Hematopoietic multipotent progenitor cell treated with erythropoietin and hydrocortisone succinate and interleukin-3 and kit ligand, for 8 days (in vitro differentiated cells): ENCODE data around the gene COL1A2.

Experiments
- DNase-seq: peaks from one replicate; pipeline ENCODE4 v3.0.0-alpha.2; 2015

Gene COL1A2

GRCh38 chr7:94412762-94413322 lies 18.1 kb downstream of the COL1A2 start:
- DNase-seq = no peak

DNA sequence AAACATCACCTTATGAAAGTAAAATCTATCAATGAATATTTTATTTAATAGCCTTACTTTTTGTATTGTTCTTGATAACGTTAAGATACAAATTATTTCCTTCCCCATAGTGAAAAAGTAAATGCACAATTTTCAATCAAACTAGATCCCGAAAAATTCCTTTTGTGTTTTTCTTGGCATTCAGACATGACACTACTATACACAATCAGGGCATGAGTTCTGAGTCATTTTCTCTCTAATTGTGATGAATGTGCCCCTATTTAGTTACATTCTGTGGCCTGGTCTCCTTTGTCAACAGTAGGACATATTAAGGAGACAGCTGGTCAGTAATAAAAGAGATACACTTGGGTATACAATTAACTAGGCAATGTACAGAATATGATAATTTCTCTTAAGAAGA lies 19.8 kb downstream of the COL1A2 start:
- DNase-seq = no peak

- DNase-seq = no peak
Measured at GRCh38 chr7:94414980-94415379, 20.3 kb downstream of the COL1A2 start.

- DNase-seq = no peak
Measured at GRCh38 chr7:94417306-94417705, 22.6 kb downstream of the COL1A2 start.

DNA sequence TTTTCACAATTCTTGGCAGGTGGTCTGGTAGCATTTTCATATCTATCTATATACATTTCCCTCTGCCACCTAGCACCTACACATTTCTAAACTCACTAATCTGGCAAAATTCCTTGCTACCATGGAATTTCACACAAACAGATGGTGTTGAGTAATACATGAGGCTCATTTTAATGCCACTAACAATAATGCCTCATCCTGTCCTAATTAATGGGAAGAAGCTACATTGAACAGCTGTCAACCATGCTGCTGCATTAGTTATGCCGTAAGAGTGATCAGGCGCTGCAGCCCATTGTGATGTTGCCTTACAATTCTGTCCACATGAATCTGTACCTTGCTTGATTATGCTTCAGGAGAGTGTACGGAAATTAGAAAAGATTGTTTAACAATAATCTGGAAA lies 23.2 kb downstream of the COL1A2 start:
- no peak for DNase-seq

- no peak for DNase-seq
Measured at GRCh38 chr7:94418851-94419250, 24.2 kb downstream of the COL1A2 start.

GRCh38 chr7:94420328-94420727 lies 25.6 kb downstream of the COL1A2 start:
- no peak for DNase-seq

GRCh38 chr7:94421681-94422080 lies 27.0 kb downstream of the COL1A2 start:
- no peak for DNase-seq

DNA sequence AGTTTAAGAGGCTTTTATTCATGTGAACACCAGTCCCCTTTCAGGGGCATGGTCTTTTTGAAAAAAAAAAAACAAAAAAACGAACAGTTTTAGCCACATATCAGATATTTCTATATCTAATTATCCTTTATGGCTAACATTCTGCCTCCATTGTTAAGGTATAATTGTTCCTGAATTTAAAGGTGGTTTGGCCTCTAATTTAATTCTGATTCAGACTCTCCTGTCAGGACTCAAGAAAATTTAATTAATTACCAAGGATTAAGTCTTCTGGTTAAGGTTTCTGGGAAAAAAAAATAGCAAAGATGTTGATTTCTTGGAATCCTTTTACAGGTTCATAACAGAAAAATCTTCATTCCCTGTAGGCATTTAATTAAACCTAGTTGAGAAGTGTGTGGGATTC lies 27.4 kb downstream of the COL1A2 start:
- no peak for DNase-seq

GRCh38 chr7:94422827-94423460 lies 28.2 kb downstream of the COL1A2 start:
- no peak for DNase-seq

- no peak for DNase-seq
Measured at GRCh38 chr7:94423863-94424735, 29.4 kb downstream of the COL1A2 start.

DNA sequence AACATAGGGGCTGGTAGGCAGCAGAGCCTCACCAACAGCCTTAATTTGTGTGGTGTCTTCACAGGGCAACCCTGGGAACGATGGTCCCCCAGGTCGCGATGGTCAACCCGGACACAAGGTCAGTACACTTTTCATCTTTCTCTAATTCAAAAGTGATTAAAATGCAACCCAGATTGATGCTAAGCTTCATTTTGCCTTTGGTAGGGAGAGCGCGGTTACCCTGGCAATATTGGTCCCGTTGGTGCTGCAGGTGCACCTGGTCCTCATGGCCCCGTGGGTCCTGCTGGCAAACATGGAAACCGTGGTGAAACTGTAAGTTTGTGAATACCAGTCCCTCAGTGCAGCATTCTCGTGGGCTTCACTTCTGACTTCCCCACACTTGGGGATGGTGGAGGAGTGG lies 30.9 kb downstream of the COL1A2 start:
- DNase-seq = no peak

DNA sequence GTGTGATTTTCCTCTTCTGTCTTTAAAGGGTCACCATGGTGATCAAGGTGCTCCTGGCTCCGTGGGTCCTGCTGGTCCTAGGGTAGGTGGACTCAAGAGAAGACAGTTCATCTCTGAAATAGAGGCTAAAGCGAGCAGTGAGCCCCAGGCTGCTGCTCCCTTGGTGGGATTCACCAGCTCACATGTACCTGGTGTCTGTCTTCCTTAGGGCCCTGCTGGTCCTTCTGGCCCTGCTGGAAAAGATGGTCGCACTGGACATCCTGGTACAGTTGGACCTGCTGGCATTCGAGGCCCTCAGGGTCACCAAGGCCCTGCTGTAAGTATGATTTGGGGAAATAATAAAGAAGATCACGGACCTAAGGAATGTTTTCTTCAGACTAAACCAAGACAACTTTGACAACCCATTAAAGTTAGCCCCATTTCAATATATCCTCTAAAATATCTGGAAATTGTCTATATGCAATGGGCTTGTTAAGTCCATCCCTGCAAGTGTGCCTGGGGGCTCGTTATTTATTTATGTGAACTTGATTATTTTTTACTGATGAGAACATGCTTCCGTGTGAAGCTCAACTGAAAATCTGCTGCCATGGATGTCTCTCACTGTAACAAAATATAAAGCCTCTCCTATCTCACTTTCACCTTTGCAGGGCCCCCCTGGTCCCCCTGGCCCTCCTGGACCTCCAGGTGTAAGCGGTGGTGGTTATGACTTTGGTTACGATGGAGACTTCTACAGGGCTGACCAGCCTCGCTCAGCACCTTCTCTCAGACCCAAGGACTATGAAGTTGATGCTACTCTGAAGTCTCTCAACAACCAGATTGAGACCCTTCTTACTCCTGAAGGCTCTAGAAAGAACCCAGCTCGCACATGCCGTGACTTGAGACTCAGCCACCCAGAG lies 32.5 kb downstream of the COL1A2 start:
- no peak for DNase-seq

GRCh38 chr7:94429153-94429552 lies 34.5 kb downstream of the COL1A2 start:
- DNase-seq = no peak

DNA sequence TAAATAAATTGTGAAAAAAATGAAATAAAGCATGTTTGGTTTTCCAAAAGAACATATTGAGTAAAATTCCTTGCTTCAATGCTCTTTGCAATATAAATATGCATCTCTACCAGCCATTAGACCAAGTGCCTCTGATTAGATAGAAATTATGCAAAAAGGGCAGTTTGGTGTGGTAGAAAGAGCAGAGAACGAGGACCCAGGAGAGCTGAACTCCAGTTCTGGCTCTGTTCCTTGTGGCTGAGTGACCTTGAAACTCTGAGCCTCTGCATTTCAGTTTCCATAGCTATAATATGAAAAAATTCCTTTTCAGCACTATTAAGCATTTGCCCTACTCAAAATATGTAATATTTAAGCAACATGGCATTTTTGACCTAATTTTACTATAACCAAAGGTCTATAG lies 36.5 kb downstream of the COL1A2 start:
- DNase-seq = no peak

DNA sequence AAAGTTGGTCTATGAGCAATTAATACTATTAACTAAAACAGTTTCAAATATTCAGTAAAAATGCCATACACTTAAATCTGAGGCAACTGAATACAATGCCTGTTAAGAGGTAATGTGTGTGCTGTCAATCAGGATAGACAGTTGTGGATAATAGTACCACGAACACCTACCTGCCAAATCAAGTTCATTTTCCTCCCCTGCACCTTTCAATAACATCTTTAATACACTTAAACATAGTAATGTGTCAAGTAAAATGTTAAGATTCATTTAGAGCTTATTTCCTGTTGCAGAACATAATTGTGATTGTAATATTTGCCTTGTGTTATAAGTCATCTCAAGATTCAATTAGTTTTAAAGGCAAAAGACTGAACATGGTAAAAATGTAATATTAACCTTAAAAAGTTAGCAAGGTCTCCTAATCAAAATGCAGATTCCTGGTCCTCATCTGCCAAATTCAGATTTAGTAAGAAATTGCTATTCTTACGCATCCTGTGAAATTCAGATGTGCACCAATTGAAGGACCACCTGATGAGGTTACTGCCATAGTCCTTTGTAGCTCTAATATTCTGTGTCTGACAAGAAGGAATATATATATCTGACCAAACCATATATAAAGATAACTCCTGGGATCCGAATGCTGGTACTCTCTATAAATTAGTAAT lies 37.1 kb downstream of the COL1A2 start:
- no peak for DNase-seq

- no peak for DNase-seq
Measured at GRCh38 chr7:94432281-94432670, 37.6 kb downstream of the COL1A2 start.

DNA sequence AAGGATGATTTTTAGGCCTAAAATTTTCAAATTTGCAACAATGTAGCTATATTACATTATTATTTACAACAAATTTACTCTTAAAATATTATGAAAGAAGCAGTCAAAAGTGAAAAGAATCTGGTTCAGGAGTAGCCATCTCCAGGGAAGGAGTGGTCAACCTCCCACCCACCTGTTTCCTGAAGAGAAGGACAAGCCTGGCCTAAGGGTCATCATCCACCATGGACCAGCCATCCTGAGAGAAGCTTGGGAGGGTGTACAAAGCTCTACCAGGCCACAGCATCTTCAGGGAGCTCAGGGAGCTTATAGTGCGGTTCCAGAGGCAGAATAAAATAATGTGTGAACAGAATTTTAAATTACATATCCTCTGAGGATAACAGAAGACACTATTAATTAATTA lies 38.1 kb downstream of the COL1A2 start:
- no peak for DNase-seq

GRCh38 chr7:94433224-94433623 lies 38.5 kb downstream of the COL1A2 start:
- DNase-seq = no peak

GRCh38 chr7:94434042-94434441 lies 39.3 kb downstream of the COL1A2 start:
- DNase-seq = no peak

- DNase-seq = peak; percentile 69
Measured at GRCh38 chr7:94436018-94436604, 41.4 kb downstream of the COL1A2 start.

- no peak for DNase-seq
Measured at GRCh38 chr7:94436700-94437099, 42.0 kb downstream of the COL1A2 start.
